GM18507 (cell line): ENCODE results near the gene SVEP1.
A peak's percentile ranks its signal among the peaks of the same experiment; 100 is the strongest.
"Not testable (repeated sequence)": the region's sequence is repeated elsewhere in the genome, so short reads cannot be mapped to it uniquely, and the experiment has no call there.

Experiments used
- DNase-seq: peaks from one replicate; pipeline ENCODE4 v3.0.0; 2011; ENCODE audit warnings: low read depth; ENCODE audit not compliant: insufficient read length; ENCODE audit errors: extremely low spot score
- FAIRE-seq: peaks from 2 replicates; lab custom pipeline; 2011; peaks lifted over from hg19 to GRCh38; lab: Jason Lieb, UNC

The SVEP1 gene

GRCh38 chr9:110579034-110579861 is at the start of gene SVEP1:
TSS of gene SVEP1 (minus strand) at chr9:110579741. CDS start at chr9:110579543, 198 bp downstream.
- no peak for FAIRE-seq
- no peak for DNase-seq

- FAIRE-seq, result peak; percentile 87
- DNase-seq, result peak; percentile 7
Measured at GRCh38 chr9:110626101-110626829, 46.7 kb upstream of the SVEP1 start.

- FAIRE-seq, result peak; percentile 87
- peak; percentile 8 for DNase-seq
Measured at GRCh38 chr9:110623462-110624025, 44.0 kb upstream of the SVEP1 start.

GRCh38 chr9:110622368-110622767 is 42.8 kb upstream of the SVEP1 start:
- no peak for DNase-seq
- no peak for FAIRE-seq

GRCh38 chr9:110620726-110621125 is 41.2 kb upstream of the SVEP1 start:
- DNase-seq (no peak), FAIRE-seq (no peak)

GRCh38 chr9:110619831-110620230 is 40.3 kb upstream of the SVEP1 start:
- DNase-seq (no peak), FAIRE-seq (no peak)

- DNase-seq, result no peak
- FAIRE-seq, result no peak
Measured at GRCh38 chr9:110615498-110615897, 36.0 kb upstream of the SVEP1 start.

- FAIRE-seq, DNase-seq: not testable (repeated sequence)
Measured at GRCh38 chr9:110614576-110614975, 35.0 kb upstream of the SVEP1 start.

GRCh38 chr9:110606179-110606790 is 26.7 kb upstream of the SVEP1 start:
- DNase-seq (no peak), FAIRE-seq (no peak)

- FAIRE-seq (no peak), DNase-seq (no peak)
Measured at GRCh38 chr9:110605565-110605964, 26.0 kb upstream of the SVEP1 start.

- FAIRE-seq (no peak), DNase-seq (no peak)
Measured at GRCh38 chr9:110604171-110604601, 24.6 kb upstream of the SVEP1 start.

- no peak for FAIRE-seq
- DNase-seq, result no peak
Measured at GRCh38 chr9:110602281-110602680, 22.7 kb upstream of the SVEP1 start.

GRCh38 chr9:110601098-110601497 is 21.6 kb upstream of the SVEP1 start:
- FAIRE-seq (no peak), DNase-seq (no peak)

GRCh38 chr9:110599468-110599867 is 19.9 kb upstream of the SVEP1 start:
- FAIRE-seq (no peak), DNase-seq (no peak)

GRCh38 chr9:110592044-110592830 is 12.7 kb upstream of the SVEP1 start:
- DNase-seq (no peak), FAIRE-seq (no peak)

- DNase-seq (no peak), FAIRE-seq (no peak)
Measured at GRCh38 chr9:110591526-110591925, 12.0 kb upstream of the SVEP1 start.

- FAIRE-seq (no peak), DNase-seq (no peak)
Measured at GRCh38 chr9:110590816-110591215, 11.3 kb upstream of the SVEP1 start.

- DNase-seq (no peak), FAIRE-seq (no peak)
Measured at GRCh38 chr9:110588296-110588695, 8.8 kb upstream of the SVEP1 start.

GRCh38 chr9:110583237-110583636 is 3.7 kb upstream of the SVEP1 start:
- DNase-seq (no peak), FAIRE-seq (no peak)
